HepG2 (cell line): ENCODE results near the gene IGFLR1. TPM values are rescaled to one million over a fixed set of nuclear protein-coding genes. Genes with fewer than 3 reads are reported as not detected.

ENCODE experiments used
- GATAD2A ChIP-seq: IDR thresholded peaks from 2 replicates; pipeline ENCODE4 v1.6.1; 2016
- KAT8 ChIP-seq: IDR thresholded peaks from 2 replicates; pipeline ENCODE4 v1.6.1; 2016; ENCODE audit warnings: missing genetic modification reagents, missing compliant biosample characterization
- KDM2A ChIP-seq: sonication (generic); formaldehyde crosslinking; IDR thresholded peaks from 2 replicates; pipeline ENCODE4 v1.4.0; 2020; ENCODE audit warnings: low read depth, missing genetic modification reagents, borderline replicate concordance
- KLF12 ChIP-seq: sonication (generic); formaldehyde crosslinking; IDR thresholded peaks from 2 replicates; pipeline ENCODE4 v1.4.0; 2020; ENCODE audit warnings: missing genetic modification reagents, borderline replicate concordance
- NFKB2 ChIP-seq: sonication (generic); formaldehyde crosslinking; IDR thresholded peaks from 2 replicates; pipeline ENCODE4 v1.4.0; 2020; ENCODE audit warnings: missing genetic modification reagents, borderline replicate concordance
- NRL ChIP-seq: sonication (generic); formaldehyde crosslinking; IDR thresholded peaks from 2 replicates; pipeline ENCODE4 v1.5.0; 2020; ENCODE audit warnings: missing genetic modification reagents, mild to moderate bottlenecking, moderate library complexity, borderline replicate concordance
- PHF8 ChIP-seq: sonication (generic); formaldehyde crosslinking; IDR thresholded peaks from 2 replicates; pipeline ENCODE4 v1.5.0; 2020; ENCODE audit warnings: missing genetic modification reagents
- PRPF4 ChIP-seq: fragments of 200-400 bp; formaldehyde crosslinking; IDR thresholded peaks from 2 replicates; pipeline ENCODE4 v1.6.1; 2016; ENCODE audit warnings: low read length, low read depth; ENCODE audit not compliant: poor library complexity, severe bottlenecking
- RBFOX2 ChIP-seq: fragments of 200-400 bp; formaldehyde crosslinking; IDR thresholded peaks from 2 replicates; pipeline ENCODE4 v1.6.1; 2017; ENCODE audit warnings: low read depth, mild to moderate bottlenecking, low read length
- RBM22 ChIP-seq: fragments of 200-400 bp; formaldehyde crosslinking; optimal IDR thresholded peaks from 2 replicates; pipeline ENCODE3; 2017; ENCODE audit warnings: mild to moderate bottlenecking, low read length, moderate library complexity
- SAP130 ChIP-seq: IDR thresholded peaks from 2 replicates; pipeline ENCODE4 v1.6.1; 2016; ENCODE audit warnings: low read depth
- SMARCC2 ChIP-seq: fragments of 450-650 bp; IDR thresholded peaks from 2 replicates; pipeline ENCODE4 v1.6.1; 2017; ENCODE audit warnings: antibody characterized with exemption, mild to moderate bottlenecking
- SRSF4 ChIP-seq: fragments of 200-400 bp; formaldehyde crosslinking; IDR thresholded peaks from one replicate; pipeline ENCODE4 v1.6.1; 2018; ENCODE audit warnings: mild to moderate bottlenecking, low read depth, low read length, moderate library complexity; ENCODE audit not compliant: poor library complexity, severe bottlenecking
- TOPORS ChIP-seq: sonication (generic); formaldehyde crosslinking; IDR thresholded peaks from 2 replicates; pipeline ENCODE4 v1.8.0; 2023; ENCODE audit warnings: mild to moderate bottlenecking, missing genetic modification reagents
- ZNF383 ChIP-seq: sonication (generic); formaldehyde crosslinking; IDR thresholded peaks from 2 replicates; pipeline ENCODE4 v1.4.0; 2020; ENCODE audit warnings: missing genetic modification reagents, mild to moderate bottlenecking, borderline replicate concordance
- ZNF562 ChIP-seq: sonication (generic); formaldehyde crosslinking; IDR thresholded peaks from 2 replicates; pipeline ENCODE4 v1.8.0; 2022; ENCODE audit warnings: missing genetic modification reagents, borderline replicate concordance
- ZNF569 ChIP-seq: sonication (generic); formaldehyde crosslinking; IDR thresholded peaks from 2 replicates; pipeline ENCODE4 v1.5.0; 2020; ENCODE audit warnings: mild to moderate bottlenecking, missing genetic modification reagents, moderate library complexity, borderline replicate concordance
- ZSCAN12 ChIP-seq: sonication (generic); formaldehyde crosslinking; IDR thresholded peaks from 2 replicates; pipeline ENCODE4 v1.9.0; 2021; ENCODE audit warnings: mild to moderate bottlenecking, missing genetic modification reagents
- ZSCAN20 ChIP-seq: sonication (generic); formaldehyde crosslinking; IDR thresholded peaks from 2 replicates; pipeline ENCODE4 v1.4.0; 2020; ENCODE audit warnings: missing genetic modification reagents, mild to moderate bottlenecking, borderline replicate concordance
- polyA plus RNA-seq, 8 experiments: library from polyadenylated mRNA; depleted of rRNA in 3 of 8; stranded (reverse) in 7 of 8; unstranded in 1 of 8; fragments of >200 nt; fragmentation: Illumina TruSeq in 4 of 8; extraction: Trizol in 4 of 8; gene quantifications; 2 replicates each; pipeline versions ENCODE4 v1.2.1 to v1.2.3, GENCODE V29; 2011 to 2016; ENCODE audit warnings: low read depth in 4 of 8, missing spikeins in 1 of 8, mixed read lengths in 1 of 8; ENCODE audit not compliant: insufficient read depth in 1 of 8
- total RNA-seq, 5 experiments: library from RNA; depleted of rRNA; stranded (reverse); fragments of >200 nt; fragmentation: Illumina TruSeq; extraction: Trizol; gene quantifications; 2 replicates each; pipeline ENCODE4 v1.2.3, GENCODE V29; 2016; ENCODE audit warnings: low read depth in 1 of 5
- TF ChIP-seq, protein P1 (sequence below): sonication (generic); formaldehyde crosslinking; IDR thresholded peaks from 2 replicates; pipeline ENCODE4 v1.5.0; 2020; ENCODE audit warnings: mild to moderate bottlenecking, missing genetic modification reagents
- TF ChIP-seq, protein P2 (sequence below): sonication (generic); formaldehyde crosslinking; IDR thresholded peaks from 2 replicates; pipeline ENCODE4 v1.5.0; 2020; ENCODE audit warnings: missing genetic modification reagents
- TF ChIP-seq, protein P3 (sequence below): sonication (generic); formaldehyde crosslinking; IDR thresholded peaks from 2 replicates; pipeline ENCODE4 v1.5.0; 2020; ENCODE audit warnings: missing genetic modification reagents, mild to moderate bottlenecking, borderline replicate concordance
- TF ChIP-seq, protein P4 (sequence below): sonication (generic); formaldehyde crosslinking; IDR thresholded peaks from 2 replicates; pipeline ENCODE4 v1.4.0; 2020; ENCODE audit warnings: missing genetic modification reagents, mild to moderate bottlenecking, borderline replicate concordance

Gene IGFLR1
- total and polyA plus RNA-seq, 2 of the 13 experiments (the other 11 are each of a cell fraction or from before 2014, with no cell fraction given), result 5.4 to 8.9 TPM

DNA sequence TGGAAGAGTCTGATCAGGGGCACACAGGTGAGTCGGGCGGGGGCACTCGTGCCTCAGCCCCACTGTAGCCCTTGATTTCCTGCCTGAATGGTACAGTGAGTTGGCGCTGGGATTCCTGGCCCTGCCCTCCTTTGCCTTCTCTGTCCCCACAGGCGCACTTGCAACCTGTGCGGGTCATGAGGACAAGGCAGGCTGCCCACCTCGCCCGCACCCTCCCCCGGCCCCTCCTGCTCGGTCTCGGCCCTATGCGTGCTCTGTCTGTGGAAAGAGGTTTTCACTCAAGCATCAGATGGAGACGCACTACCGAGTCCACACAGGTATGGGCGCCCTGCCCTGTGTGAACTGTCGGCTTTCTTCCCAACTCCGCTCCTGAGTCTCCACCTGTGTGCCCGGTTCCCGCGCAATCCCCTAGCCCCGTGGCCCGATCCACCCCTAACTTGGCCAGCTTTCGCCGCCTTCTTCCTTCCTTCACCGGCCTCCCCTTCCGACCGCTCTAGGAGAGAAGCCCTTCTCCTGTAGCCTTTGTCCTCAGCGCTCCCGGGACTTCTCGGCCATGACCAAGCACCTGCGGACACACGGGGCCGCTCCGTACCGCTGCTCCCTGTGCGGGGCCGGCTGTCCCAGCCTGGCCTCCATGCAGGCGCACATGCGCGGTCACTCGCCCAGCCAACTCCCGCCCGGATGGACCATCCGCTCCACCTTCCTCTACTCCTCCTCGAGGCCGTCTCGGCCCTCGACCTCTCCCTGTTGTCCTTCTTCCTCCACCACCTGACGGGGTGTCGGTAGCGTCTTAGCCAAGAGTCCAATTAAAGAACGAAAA is 26.1 kb downstream of the IGFLR1 start (continued):
- TF ChIP-seq, protein P1, sequence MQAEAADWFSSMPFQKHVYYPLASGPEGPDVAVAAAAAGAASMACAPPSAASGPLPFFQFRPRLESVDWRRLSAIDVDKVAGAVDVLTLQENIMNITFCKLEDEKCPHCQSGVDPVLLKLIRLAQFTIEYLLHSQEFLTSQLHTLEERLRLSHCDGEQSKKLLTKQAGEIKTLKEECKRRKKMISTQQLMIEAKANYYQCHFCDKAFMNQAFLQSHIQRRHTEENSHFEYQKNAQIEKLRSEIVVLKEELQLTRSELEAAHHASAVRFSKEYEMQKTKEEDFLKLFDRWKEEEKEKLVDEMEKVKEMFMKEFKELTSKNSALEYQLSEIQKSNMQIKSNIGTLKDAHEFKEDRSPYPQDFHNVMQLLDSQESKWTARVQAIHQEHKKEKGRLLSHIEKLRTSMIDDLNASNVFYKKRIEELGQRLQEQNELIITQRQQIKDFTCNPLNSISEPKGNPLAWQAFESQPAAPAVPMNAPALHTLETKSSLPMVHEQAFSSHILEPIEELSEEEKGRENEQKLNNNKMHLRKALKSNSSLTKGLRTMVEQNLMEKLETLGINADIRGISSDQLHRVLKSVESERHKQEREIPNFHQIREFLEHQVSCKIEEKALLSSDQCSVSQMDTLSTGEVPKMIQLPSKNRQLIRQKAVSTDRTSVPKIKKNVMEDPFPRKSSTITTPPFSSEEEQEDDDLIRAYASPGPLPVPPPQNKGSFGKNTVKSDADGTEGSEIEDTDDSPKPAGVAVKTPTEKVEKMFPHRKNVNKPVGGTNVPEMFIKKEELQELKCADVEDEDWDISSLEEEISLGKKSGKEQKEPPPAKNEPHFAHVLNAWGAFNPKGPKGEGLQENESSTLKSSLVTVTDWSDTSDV (CRISPR knock-in tag), result no peak
- TF ChIP-seq PRPF4 (no peak), SRSF4 (no peak), ZSCAN12 (CRISPR knock-in tag) (0 out of 2 replicates have a peak, but pooled peaks have one; percentile 11), RBM22 (no peak), TOPORS (CRISPR knock-in tag) (0 out of 2 replicates have a peak, but pooled peaks have one; percentile 49), SMARCC2 (no peak), NFKB2 (no peak), ZNF569 (CRISPR knock-in tag) (no peak), KAT8 (no peak), ZNF383 (CRISPR knock-in tag) (no peak), GATAD2A (CRISPR knock-in tag) (no peak), KLF12 (CRISPR knock-in tag) (no peak), SAP130 (CRISPR knock-in tag) (no peak; the same call in 1 of the 2 replicates), NRL (peak; percentile 46), PHF8 (CRISPR knock-in tag) (no peak), ZNF562 (no peak), RBFOX2 (peak; percentile 45; the same call in 1 of the 2 replicates), ZSCAN20 (peak; percentile 20; the same call in 1 of the 2 replicates), KDM2A (CRISPR knock-in tag) (peak; percentile 82)
- TF ChIP-seq, protein P2, sequence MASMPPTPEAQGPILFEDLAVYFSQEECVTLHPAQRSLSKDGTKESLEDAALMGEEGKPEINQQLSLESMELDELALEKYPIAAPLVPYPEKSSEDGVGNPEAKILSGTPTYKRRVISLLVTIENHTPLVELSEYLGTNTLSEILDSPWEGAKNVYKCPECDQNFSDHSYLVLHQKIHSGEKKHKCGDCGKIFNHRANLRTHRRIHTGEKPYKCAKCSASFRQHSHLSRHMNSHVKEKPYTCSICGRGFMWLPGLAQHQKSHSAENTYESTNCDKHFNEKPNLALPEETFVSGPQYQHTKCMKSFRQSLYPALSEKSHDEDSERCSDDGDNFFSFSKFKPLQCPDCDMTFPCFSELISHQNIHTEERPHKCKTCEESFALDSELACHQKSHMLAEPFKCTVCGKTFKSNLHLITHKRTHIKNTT (CRISPR knock-in tag), result no peak
- TF ChIP-seq, protein P3, sequence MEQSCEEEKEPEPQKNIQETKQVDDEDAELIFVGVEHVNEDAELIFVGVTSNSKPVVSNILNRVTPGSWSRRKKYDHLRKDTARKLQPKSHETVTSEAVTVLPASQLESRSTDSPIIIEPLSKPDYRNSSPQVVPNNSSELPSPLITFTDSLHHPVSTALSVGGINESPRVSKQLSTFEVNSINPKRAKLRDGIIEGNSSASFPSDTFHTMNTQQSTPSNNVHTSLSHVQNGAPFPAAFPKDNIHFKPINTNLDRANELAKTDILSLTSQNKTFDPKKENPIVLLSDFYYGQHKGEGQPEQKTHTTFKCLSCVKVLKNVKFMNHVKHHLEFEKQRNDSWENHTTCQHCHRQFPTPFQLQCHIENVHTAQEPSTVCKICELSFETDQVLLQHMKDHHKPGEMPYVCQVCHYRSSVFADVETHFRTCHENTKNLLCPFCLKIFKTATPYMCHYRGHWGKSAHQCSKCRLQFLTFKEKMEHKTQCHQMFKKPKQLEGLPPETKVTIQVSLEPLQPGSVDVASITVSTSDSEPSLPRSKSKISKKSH (CRISPR knock-in tag), result peak; percentile 71; the same call in 1 of the 2 replicates
- TF ChIP-seq, protein P4, sequence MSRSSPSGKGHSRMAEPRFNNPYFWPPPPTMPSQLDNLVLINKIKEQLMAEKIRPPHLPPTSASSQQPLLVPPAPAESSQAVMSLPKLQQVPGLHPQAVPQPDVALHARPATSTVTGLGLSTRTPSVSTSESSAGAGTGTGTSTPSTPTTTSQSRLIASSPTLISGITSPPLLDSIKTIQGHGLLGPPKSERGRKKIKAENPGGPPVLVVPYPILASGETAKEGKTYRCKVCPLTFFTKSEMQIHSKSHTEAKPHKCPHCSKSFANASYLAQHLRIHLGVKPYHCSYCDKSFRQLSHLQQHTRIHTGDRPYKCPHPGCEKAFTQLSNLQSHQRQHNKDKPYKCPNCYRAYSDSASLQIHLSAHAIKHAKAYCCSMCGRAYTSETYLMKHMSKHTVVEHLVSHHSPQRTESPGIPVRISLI, result peak; percentile 33; the same call in 1 of the 2 replicates
